GM21619 (cell line): ENCODE data around the gene SNAP25.

Experiments
- ATAC-seq: cut with Tn5 transposase; IDR thresholded peaks from one replicate; pipeline ENCODE4 v1.9.1; 2021; ENCODE audit not compliant: unreplicated experiment

Gene SNAP25

GRCh38 chr20:10261702-10262101 lies 43.1 kb downstream of the SNAP25 start:
- ATAC-seq = no peak

GRCh38 chr20:10263385-10264165 lies 44.9 kb downstream of the SNAP25 start:
- no peak for ATAC-seq

- no peak for ATAC-seq
Observed at GRCh38 chr20:10264166-10264558, 45.5 kb downstream of the SNAP25 start.

GRCh38 chr20:10268636-10269035 lies 50.0 kb downstream of the SNAP25 start:
- no peak for ATAC-seq

- no peak for ATAC-seq
Observed at GRCh38 chr20:10270630-10271029, 52.0 kb downstream of the SNAP25 start.

GRCh38 chr20:10271494-10272219 lies 53.0 kb downstream of the SNAP25 start:
- no peak for ATAC-seq

- ATAC-seq = no peak
Observed at GRCh38 chr20:10276878-10277580, 58.4 kb downstream of the SNAP25 start.

- no peak for ATAC-seq
Observed at GRCh38 chr20:10277616-10278015, 59.0 kb downstream of the SNAP25 start.

GRCh38 chr20:10278412-10278811 lies 59.8 kb downstream of the SNAP25 start:
- no peak for ATAC-seq

GRCh38 chr20:10280018-10280908 lies 61.6 kb downstream of the SNAP25 start:
- ATAC-seq = no peak

- ATAC-seq = no peak
Observed at GRCh38 chr20:10281911-10282310, 63.3 kb downstream of the SNAP25 start.

GRCh38 chr20:10282979-10283456 lies 64.4 kb downstream of the SNAP25 start:
- no peak for ATAC-seq

GRCh38 chr20:10286356-10286755 lies 67.7 kb downstream of the SNAP25 start:
- ATAC-seq = no peak

- no peak for ATAC-seq
Observed at GRCh38 chr20:10288421-10288820, 69.8 kb downstream of the SNAP25 start.

GRCh38 chr20:10288954-10289646 lies 70.5 kb downstream of the SNAP25 start:
- ATAC-seq = no peak

GRCh38 chr20:10291568-10292248 lies 73.1 kb downstream of the SNAP25 start:
- ATAC-seq = no peak

- no peak for ATAC-seq
Observed at GRCh38 chr20:10297223-10297622, 78.6 kb downstream of the SNAP25 start.

- ATAC-seq = no peak
Observed at GRCh38 chr20:10297684-10298240, 79.1 kb downstream of the SNAP25 start.
